IMR-90 (cell line): ENCODE data around the gene TBX1. TPM values are rescaled to one million over a fixed set of nuclear protein-coding genes. Genes with fewer than 3 reads are reported as not detected.

Source experiments
- ATAC-seq: fragments of 200-7000 bp; cut with Tn5 transposase; 2 replicates; pipeline ENCODE4 v1.9.1; 2020; ENCODE audit warnings: low read depth, mild to moderate bottlenecking, moderate library complexity
- BruUV-seq: library from RNA; stranded (reverse); fragments of 400-500 nt; replicated peaks from 2 replicates; lab custom pipeline; 2021; lab: Mats Ljungman, UMichigan
- CTCF ChIA-PET: fragments of 300-600 bp; formaldehyde crosslinking; extraction: SDS; loops from one replicate; lab custom pipeline; 2021; ENCODE audit warnings: antibody characterized with exemption; lab: Yijun Ruan, JAX
- POLR2A ChIA-PET: fragments of 300-600 bp; sonication (Branson Sonifier 250); formaldehyde crosslinking; loops from one replicate; lab custom pipeline; 2022; ENCODE audit warnings: antibody characterized with exemption; ENCODE audit not compliant: unreplicated experiment; lab: Charles Lee
- DNase-seq: peaks from one replicate; pipeline ENCODE4 v3.0.0; 2013
- H2AFZ ChIP-seq: replicated peaks from 2 replicates; pipeline ENCODE3; 2013; ENCODE audit warnings: low read length, mild to moderate bottlenecking; ENCODE audit not compliant: poor library complexity
- H2AK5ac ChIP-seq: 2 replicates; pipeline ENCODE4 v1.6.1; 2013; ENCODE audit warnings: low read depth, low read length, inconsistent platforms
- H2AK9ac ChIP-seq: replicated peaks from 2 replicates; pipeline ENCODE3; 2013; ENCODE audit warnings: mild to moderate bottlenecking, low read depth, low read length, moderate library complexity; ENCODE audit not compliant: poor library complexity
- H2BK120ac ChIP-seq: 2 replicates; pipeline ENCODE4 v1.6.1; 2013; ENCODE audit warnings: low read depth, low read length, inconsistent platforms
- H2BK15ac ChIP-seq: 3 replicates; pipeline ENCODE4 v1.6.1; 2013; ENCODE audit warnings: low read depth, low read length, inconsistent platforms
- H2BK20ac ChIP-seq: 2 replicates; pipeline ENCODE4 v1.6.1; 2013; ENCODE audit warnings: low read depth, mild to moderate bottlenecking, inconsistent platforms, low read length, moderate library complexity
- H2BK5ac ChIP-seq: 2 replicates; pipeline ENCODE4 v1.6.1; 2013; ENCODE audit warnings: mild to moderate bottlenecking, low read depth, low read length, inconsistent platforms; ENCODE audit not compliant: poor library complexity, severe bottlenecking
- H3K14ac ChIP-seq: replicated peaks from 2 replicates; pipeline ENCODE4 v1.6.1; 2013; ENCODE audit warnings: low read depth, low read length, inconsistent platforms
- H3K18ac ChIP-seq: 2 replicates; pipeline ENCODE4 v1.6.1; 2013; ENCODE audit warnings: low read depth, low read length, control low read depth
- H3K23ac ChIP-seq: 2 replicates; pipeline ENCODE4 v1.6.1; 2013; ENCODE audit warnings: low read depth, low read length, inconsistent platforms
- H3K27ac ChIP-seq: 2 replicates; pipeline ENCODE4 v1.5.1; 2013; ENCODE audit warnings: mild to moderate bottlenecking, control low read depth, low read length; ENCODE audit not compliant: insufficient read depth
- H3K27me3 ChIP-seq: 2 replicates; pipeline ENCODE4 v1.6.1; 2013; ENCODE audit warnings: low read length; ENCODE audit not compliant: control insufficient read depth, insufficient read depth
- H3K36me3 ChIP-seq: 2 replicates; pipeline ENCODE4 v1.6.1; 2013; ENCODE audit warnings: low read length, mixed read lengths; ENCODE audit not compliant: control insufficient read depth, insufficient read depth
- H3K4ac ChIP-seq: 2 replicates; pipeline ENCODE4 v1.6.1; 2013; ENCODE audit warnings: low read depth, low read length, inconsistent platforms
- H3K4me1 ChIP-seq: 2 replicates; pipeline ENCODE4 v1.6.1; 2013; ENCODE audit warnings: low read length, mixed read lengths; ENCODE audit not compliant: control insufficient read depth, insufficient read depth
- H3K4me2 ChIP-seq: 2 replicates; pipeline ENCODE4 v1.6.1; 2013; ENCODE audit warnings: low read depth, mild to moderate bottlenecking, control low read depth, low read length, moderate library complexity
- H3K4me3 ChIP-seq: 2 replicates; pipeline ENCODE4 v1.5.1; 2013; ENCODE audit warnings: low read depth, mild to moderate bottlenecking, control low read depth, low read length, moderate library complexity; ENCODE audit not compliant: insufficient read depth
- H3K56ac ChIP-seq: 2 replicates; pipeline ENCODE4 v1.6.1; 2013; ENCODE audit warnings: low read length, inconsistent platforms; ENCODE audit not compliant: insufficient read depth; ENCODE audit errors: extremely low read depth
- H3K79me1 ChIP-seq, 2 experiments: 2 replicates each; pipeline ENCODE4 v1.6.1; 2013; ENCODE audit warnings: low read length in 2 of 2, inconsistent platforms in 1 of 2, low read depth in 1 of 2
- H3K9ac ChIP-seq: 2 replicates; pipeline ENCODE4 v1.6.1; 2013; ENCODE audit warnings: low read depth, low read length, control low read depth
- H3K9me1 ChIP-seq: 2 replicates; pipeline ENCODE4 v1.6.1; 2013; ENCODE audit warnings: low read length, inconsistent platforms; ENCODE audit not compliant: insufficient read depth
- H3K9me3 ChIP-seq: 2 replicates; pipeline ENCODE4 v1.6.1; 2013; ENCODE audit warnings: low read length; ENCODE audit not compliant: control insufficient read depth, insufficient read depth
- H4K20me1 ChIP-seq: 2 replicates; pipeline ENCODE4 v1.6.1; 2013; ENCODE audit warnings: low read length, inconsistent platforms; ENCODE audit not compliant: insufficient read depth
- H4K5ac ChIP-seq: 2 replicates; pipeline ENCODE4 v1.6.1; 2013; ENCODE audit warnings: mild to moderate bottlenecking, low read depth, low read length, control low read depth
- H4K8ac ChIP-seq, 2 experiments: 2 replicates each; pipeline ENCODE4 v1.6.1; 2013; ENCODE audit warnings: low read depth in 2 of 2, low read length in 2 of 2, control low read depth in 1 of 2, inconsistent platforms in 1 of 2
- H4K91ac ChIP-seq: 2 replicates; pipeline ENCODE4 v1.6.1; 2013; ENCODE audit warnings: low read depth, low read length, inconsistent platforms; ENCODE audit not compliant: insufficient read depth
- CHD1 ChIP-seq: IDR thresholded peaks from 2 replicates; pipeline ENCODE4 v1.6.1; 2012; ENCODE audit warnings: low read depth, low read length, improper control_type of control experiment
- ELK1 ChIP-seq: fragments of 150-350 bp; IDR thresholded peaks from 2 replicates; pipeline ENCODE4 v1.6.1; 2016; ENCODE audit warnings: low read depth, mild to moderate bottlenecking, low read length, moderate library complexity, borderline replicate concordance
- MAZ ChIP-seq: IDR thresholded peaks from 2 replicates; pipeline ENCODE4 v1.6.1; 2012; ENCODE audit warnings: low read depth, mild to moderate bottlenecking, low read length, improper control_type of control experiment, moderate library complexity, borderline replicate concordance
- RCOR1 ChIP-seq: IDR thresholded peaks from 2 replicates; pipeline ENCODE4 v1.6.1; 2012; ENCODE audit warnings: mild to moderate bottlenecking, low read length, improper control_type of control experiment; ENCODE audit not compliant: insufficient replicate concordance
- RFX5 ChIP-seq: IDR thresholded peaks from 2 replicates; pipeline ENCODE4 v1.8.0; 2012; ENCODE audit warnings: low read depth, mild to moderate bottlenecking, low read length, moderate library complexity
- WGBS, 2 experiments: methylation state at CpG; one replicate each; pipeline versions ENCODE4 v1.1.5 to v1.1.7; 2013; ENCODE audit warnings: missing lambda C conversion rate in 2 of 2; ENCODE audit not compliant: insufficient read length in 1 of 2; ENCODE audit errors: extremely low coverage in 2 of 2; 5-methylcytosine and 5-hydroxymethylcytosine counted together
- dilution Hi-C: fragments of 300-500 bp; cut with HindIII; formaldehyde crosslinking; loops from one replicate; pipeline ENCODE4 v1.14.3; 2018; ENCODE audit warnings: low sequenced_read_pairs; ENCODE audit not compliant: unreplicated experiment
- in situ Hi-C: fragments of 300-500 bp; cut with MboI; formaldehyde crosslinking; loops from 3 replicates; pipeline ENCODE4 v1.14.3; 2019; ENCODE audit warnings: low sequenced_read_pairs, inconsistent platforms, mixed read lengths
- intact Hi-C: fragments of 100-400 bp; cut with micrococcal nuclease; formaldehyde crosslinking; loops from 2 replicates; pipeline ENCODE4 v1.10.0; 2022
- polyA plus RNA-seq, 3 experiments: library from polyadenylated mRNA; depleted of rRNA; stranded (reverse); fragments of >200 nt; gene quantifications; 2 replicates each; pipeline ENCODE4 v1.2.3, GENCODE V29; 2012; ENCODE audit warnings: low replicate concordance in 1 of 3
- total RNA-seq: library from RNA; depleted of rRNA; stranded (reverse); fragments of >200 nt; gene quantifications from 2 replicates; pipeline ENCODE4 v1.2.3, GENCODE V29; 2012

TBX1 gene
- total and polyA plus RNA-seq, 2 of the 4 experiments (the other 2 are of a cell fraction) = 0.03 TPM; not detected in 1

- ATAC-seq (no peak), DNase-seq (no peak)
- no TSS peak for BruUV-seq
- Histone ChIP-seq H2AFZ (no peak overlapping the region), H2AK9ac (no peak overlapping the region), H3K27ac (no peak overlapping the region), H3K79me1 (no peaks in the 10 kb centered on the region), H3K56ac (no peak overlapping the region), H3K23ac (no peak overlapping the region), H4K5ac (no peak overlapping the region), H2BK20ac (no peak overlapping the region), H3K4me3 (no peak overlapping the region), H3K4me2 (no peak overlapping the region), H2BK15ac (no peak overlapping the region), H2BK120ac (no peak overlapping the region), H4K91ac (no peak overlapping the region), H3K4ac (no peak overlapping the region), H3K9me3 (no peaks in the 10 kb centered on the region), H3K27me3 (peaks cover 22% of the 10 kb centered on the region; the same call in 1 of the 2 replicates), H2BK5ac (no peak overlapping the region), H4K8ac (no peak overlapping the region), H3K36me3 (peaks cover 13% of the 10 kb centered on the region), H3K4me1 (no peaks in the 10 kb centered on the region; the same call in 1 of the 2 replicates), H3K9ac (no peak overlapping the region), H3K9me1 (no peaks in the 10 kb centered on the region), H2AK5ac (no peak overlapping the region), H3K18ac (no peak overlapping the region), H4K20me1 (peaks cover 6% of the 10 kb centered on the region; the same call in 1 of the 2 replicates), H3K14ac (no peak overlapping the region)
- intact Hi-C loops (no loop called here), in situ Hi-C loops (no loop called here), dilution Hi-C loops (no loop called here)
- POLR2A ChIA-PET = no interaction called here
- CTCF ChIA-PET = no interaction called here
- WGBS, 2 experiments = 84% methylated on average over 25 of the region's 45 CpGs; no CpG with 5 or more reads in 1 of the 2 experiments
- TF ChIP-seq RCOR1 (no peak), ELK1 (no peak), RFX5 (no peak), MAZ (no peak), CHD1 (no peak)
Observed at GRCh38 chr22:19724927-19725661, 35.5 kb upstream of the TBX1 start.
